ENCODE data around the gene FHIT.

The FHIT gene

GRCh38 chr3:60073228-60073627 lies 1178.0 kb downstream of the FHIT start:
- DNase-seq: no peak

- no peak for DNase-seq
These were observed 1180.9 kb downstream of the FHIT start for GRCh38 chr3:60070366-60070765.

DNA sequence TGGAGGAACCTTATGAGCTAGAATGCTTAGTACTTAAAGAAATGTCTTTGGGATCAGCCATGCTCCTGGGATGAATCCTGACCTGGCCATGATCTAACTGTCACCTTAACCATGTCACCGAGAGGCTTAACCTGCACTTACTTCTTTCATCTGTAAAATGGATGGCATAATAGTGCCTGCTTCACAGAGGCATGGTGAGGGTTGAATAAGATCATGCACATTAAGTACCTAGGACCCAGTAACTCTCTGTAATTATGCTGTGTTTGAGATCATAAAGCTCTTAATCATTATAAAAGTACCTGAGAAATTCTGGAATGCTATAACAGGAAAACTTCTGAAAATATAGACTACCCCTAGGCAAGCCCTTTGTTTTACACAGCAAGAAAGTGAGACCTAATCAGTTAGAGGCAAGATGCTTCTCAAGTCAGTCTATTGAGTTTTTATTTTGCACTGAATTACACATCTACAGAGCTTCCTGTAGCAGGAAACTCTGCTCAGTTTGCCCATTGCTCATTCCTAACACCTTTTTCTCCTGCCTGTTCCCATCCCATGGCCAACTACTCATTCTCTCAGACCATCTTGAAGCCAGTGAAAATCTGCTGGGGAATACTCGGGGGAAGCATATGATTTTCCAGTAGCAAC lies 1185.9 kb downstream of the FHIT start:
- no peak for DNase-seq

DNA sequence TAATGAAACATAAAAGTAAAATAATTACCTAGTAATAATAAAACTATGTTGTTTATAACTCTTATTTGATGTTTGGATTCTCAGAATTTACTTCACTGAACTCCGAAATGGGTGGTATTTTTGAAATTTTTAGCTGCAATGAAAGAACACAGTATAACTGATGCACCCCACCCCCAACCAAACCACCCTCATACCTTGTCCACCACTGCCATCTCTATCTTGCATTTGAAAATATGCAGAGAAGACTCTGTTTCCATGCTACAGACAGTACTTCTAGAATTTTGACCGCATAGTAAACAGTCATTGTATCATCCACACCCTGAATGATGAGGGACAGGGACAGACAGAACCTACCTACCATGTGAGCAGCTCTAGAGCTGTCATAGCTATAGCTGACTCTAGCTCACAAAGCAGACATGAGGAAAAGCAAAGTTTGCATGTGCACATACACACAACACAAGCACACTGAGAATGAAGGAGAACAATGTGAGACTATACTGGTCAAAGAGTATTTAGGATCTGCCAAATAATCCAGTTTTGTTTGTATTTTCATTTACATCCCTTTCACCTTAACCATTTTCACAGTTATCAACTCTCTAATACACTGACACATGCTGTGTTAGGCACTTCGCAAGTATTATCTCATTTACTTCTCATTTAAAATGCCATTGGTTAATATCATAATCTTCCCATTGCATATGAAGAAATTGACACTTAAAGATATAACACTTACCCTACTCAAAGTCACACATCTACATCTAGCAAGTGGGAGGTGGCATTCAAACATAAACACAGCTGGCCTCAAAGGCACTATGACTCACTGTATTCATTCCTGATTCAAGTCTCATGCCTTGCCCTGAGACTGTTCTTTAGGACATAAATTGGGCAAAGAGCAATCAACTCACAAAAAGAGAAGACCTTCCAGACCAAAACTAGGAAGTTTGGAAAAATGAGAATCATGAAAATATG lies 1186.8 kb downstream of the FHIT start:
- no peak for DNase-seq

DNA sequence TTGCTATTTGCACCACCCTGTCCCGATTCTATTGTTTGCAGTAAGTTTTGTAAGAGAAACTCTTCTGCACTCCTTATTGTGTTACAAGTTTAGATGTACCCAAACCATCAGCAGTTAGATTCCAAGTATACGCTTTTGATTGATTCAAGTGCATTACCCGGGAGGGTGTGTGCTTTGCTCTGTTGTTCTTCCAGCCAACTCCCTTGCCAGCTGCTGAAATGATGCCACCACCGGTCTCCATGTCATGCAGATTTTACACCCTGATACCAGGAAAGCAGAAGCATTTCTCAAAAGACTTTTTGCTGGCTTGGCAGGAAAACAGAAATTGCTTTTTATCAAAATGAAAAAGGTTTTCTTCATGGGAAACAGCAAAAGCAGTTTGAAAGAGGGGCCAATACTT lies 1194.8 kb downstream of the FHIT start:
- no peak for DNase-seq

- no peak for DNase-seq
These were observed 1195.5 kb downstream of the FHIT start for GRCh38 chr3:60055765-60056164.

DNA sequence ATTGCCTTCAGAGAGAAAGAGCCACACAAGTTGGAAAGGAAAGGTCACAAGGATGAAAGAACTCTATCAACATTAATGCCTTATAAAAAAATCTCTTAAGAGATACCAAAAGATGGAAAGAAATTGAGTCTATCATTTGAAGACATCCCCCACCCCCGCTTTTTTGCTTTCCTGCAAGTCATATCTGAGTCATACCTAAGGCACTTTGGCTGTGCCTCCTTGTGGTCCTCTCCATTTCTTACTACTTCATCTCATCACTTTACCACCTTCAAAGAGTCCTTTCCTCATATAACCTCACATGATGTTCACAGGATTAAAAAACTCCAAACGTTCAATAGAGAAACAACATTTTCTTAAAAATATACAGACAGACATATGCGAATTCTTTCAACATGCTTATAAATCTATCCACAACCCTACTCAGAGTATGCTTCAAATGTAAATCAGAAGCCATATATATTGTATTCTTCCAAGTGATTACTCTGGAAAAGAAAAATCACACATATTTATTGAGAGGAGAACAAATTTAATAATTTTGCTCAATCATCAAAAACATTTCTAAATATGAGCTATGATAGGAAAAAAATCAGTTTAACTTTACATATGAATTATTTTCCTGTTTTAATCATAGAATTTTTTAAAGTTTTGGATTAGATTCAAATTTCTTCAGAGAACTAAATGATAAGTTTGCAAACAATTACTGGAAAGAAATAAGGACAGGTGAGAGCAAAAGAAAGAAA lies 1197.6 kb downstream of the FHIT start:
- no peak for DNase-seq

DNA sequence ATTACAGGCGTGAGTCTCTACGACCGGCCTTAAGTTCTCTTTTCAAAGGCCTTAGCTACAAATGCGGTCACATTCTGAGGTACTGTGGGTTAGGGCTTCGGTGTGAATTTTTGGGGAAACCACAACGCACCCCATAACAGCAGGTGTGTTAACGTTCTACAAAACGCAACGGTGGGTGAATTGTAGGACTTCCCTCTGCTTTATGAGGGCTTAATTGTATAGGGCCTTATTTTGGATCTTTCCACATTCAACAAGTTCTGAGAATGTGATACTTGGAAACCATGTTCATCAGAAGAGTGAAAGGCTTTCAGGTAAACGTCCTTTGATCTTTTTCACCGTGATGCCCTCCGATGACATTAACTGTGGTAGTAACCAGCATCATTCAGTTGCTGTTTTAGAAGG lies 1202.8 kb downstream of the FHIT start:
- no peak for DNase-seq

DNA sequence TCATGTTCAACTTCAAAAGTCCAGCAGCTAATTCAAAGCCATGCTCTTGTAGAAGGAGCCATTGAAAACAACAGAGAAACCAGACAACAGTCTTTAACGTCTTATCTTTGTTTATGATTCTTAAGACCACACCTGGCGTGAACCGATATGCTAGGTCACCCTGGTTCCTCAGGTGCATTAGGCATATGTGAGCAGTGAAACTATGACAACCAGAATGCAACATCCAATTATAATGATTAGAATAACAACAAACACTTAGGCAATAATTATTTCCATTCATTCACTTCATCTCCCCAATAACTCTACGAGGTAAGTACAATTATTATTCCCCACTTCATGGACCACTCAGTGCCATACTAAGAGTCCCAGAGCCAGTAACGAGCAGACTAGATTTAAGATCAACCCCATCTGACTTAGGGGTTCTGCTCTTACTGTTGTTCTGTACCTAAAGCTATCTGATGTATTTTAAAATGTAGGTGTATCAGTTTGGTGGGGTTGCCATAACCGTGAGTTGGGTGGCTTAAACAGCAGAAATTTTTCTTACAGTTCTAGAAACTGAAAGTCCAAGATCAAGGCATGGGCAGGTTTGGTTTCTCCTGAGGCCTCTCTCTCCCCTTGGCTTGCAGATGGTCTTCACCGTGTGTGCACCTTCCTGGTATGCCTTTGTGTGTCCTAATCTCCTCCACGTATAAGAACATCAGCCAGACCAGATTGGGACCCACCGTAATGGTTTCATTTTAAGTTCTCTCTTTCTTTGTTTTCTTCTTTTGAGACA lies 1203.6 kb downstream of the FHIT start:
- no peak for DNase-seq

GRCh38 chr3:60046210-60046609 lies 1205.0 kb downstream of the FHIT start:
- no peak for DNase-seq

- DNase-seq: no peak
These were observed 1205.6 kb downstream of the FHIT start for GRCh38 chr3:60045686-60046085.

DNA sequence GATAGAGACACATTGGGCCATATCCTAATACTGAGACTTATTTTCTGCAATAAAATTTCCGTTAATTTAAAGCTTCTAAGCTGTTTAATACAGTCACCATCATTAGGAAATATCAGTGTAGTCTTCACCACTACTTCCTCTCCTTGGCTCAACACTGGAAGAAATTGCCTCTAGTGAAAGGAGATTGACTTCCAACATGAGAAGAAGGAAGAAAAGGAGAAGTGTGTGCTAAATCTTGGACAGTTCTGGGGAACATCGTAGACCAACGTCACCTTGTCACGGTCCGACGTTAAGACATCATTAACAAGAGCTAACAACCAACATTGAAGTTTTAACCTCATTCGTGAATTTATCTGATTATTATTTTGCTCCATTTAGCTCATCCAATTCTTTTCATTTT lies 1214.4 kb downstream of the FHIT start:
- no peak for DNase-seq

DNA sequence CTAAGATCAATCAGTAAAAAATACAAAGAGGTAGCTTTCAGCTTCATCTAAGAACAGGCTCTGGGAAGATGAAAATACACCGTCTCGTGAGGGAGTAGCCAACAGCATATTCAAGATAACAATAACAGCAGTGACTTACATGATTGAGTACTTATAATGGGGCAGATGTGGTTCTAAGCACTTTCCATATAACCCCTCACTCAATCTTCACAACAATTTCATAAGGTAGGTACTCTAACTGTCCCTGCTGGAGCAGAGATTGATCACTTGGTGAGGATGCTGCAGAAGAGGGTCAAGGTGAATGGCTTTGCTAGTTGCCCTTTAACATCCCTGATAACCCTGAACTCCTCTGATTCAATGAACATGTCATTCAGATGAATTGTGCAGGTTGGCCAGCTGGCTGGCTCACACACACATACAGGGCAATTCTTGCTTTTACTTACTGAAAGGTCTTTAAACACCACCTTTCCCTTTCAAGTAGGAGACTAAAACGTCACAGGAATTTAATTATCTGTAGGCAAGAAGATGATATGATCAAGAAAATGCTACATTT lies 1217.3 kb downstream of the FHIT start:
- no peak for DNase-seq

GRCh38 chr3:60030982-60031381 lies 1220.3 kb downstream of the FHIT start:
- DNase-seq: no peak

DNA sequence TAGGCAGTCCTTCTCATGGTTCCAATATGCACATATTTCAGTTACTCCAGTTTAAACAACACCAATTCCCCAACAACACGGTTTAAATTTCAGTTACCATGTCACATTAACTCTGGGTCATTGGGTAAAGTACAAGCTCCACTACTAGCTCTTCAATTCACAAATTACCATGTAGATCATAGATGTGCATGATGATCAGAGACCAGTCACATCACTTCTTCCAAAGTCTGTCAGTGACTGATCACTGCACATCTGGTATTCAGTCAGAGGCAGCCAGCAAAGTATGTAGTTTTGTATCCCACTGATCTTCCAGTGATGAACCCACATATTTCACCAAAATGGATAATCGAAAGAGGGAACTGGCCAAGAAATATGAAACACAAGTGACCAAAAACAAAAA lies 1223.0 kb downstream of the FHIT start:
- DNase-seq: no peak

GRCh38 chr3:60027335-60027734 lies 1223.9 kb downstream of the FHIT start:
- DNase-seq: no peak

- DNase-seq: no peak
These were observed 1225.9 kb downstream of the FHIT start for GRCh38 chr3:60025096-60026050.

- no peak for DNase-seq
These were observed 1226.9 kb downstream of the FHIT start for GRCh38 chr3:60024400-60024799.

- no peak for DNase-seq
These were observed 1228.1 kb downstream of the FHIT start for GRCh38 chr3:60023189-60023588.

- DNase-seq: peak; percentile 21
These were observed 1233.6 kb downstream of the FHIT start for GRCh38 chr3:60017631-60018030.

GRCh38 chr3:60015032-60015705 lies 1236.1 kb downstream of the FHIT start:
- no peak for DNase-seq

Data from activated CD8-positive, alpha-beta memory T cell treated with anti-CD3 and anti-CD28 coated beads, Interleukin-2, amount 50 U/mL, for 4 hours (primary cell).